Mesothelial cell of epicardium (in vitro differentiated cells): Measurements from ENCODE around the gene CAMKMT. TPM values are rescaled to one million over a fixed set of nuclear protein-coding genes. Genes with fewer than 3 reads are reported as not detected.

ENCODE experiments used
- DNase-seq, 2 experiments: peaks; one replicate each; pipeline ENCODE4 v3.0.0; 2021; ENCODE audit warnings: low spot score in 2 of 2; ENCODE audit not compliant: unreplicated experiment in 2 of 2
- H3K27ac Mint-ChIP-seq: 2 replicates; pipeline ENCODE4 v1.8.0; 2021; ENCODE audit warnings: mixed read lengths
- H3K27me3 Mint-ChIP-seq: 2 replicates; pipeline ENCODE4 v1.8.0; 2021; ENCODE audit warnings: low read depth, mixed read lengths
- H3K36me3 Mint-ChIP-seq: 2 replicates; pipeline ENCODE4 v1.8.0; 2021; ENCODE audit warnings: mixed read lengths
- H3K4me1 Mint-ChIP-seq: 2 replicates; pipeline ENCODE4 v1.8.0; 2021; ENCODE audit warnings: mixed read lengths
- H3K4me3 Mint-ChIP-seq: 2 replicates; pipeline ENCODE4 v1.8.0; 2021; ENCODE audit warnings: mild to moderate bottlenecking, moderate library complexity, mixed read lengths
- H3K9me3 Mint-ChIP-seq: 2 replicates; pipeline ENCODE4 v1.8.0; 2021; ENCODE audit warnings: mixed read lengths
- total RNA-seq: library from RNA; stranded (reverse); gene quantifications from 3 replicates; pipeline ENCODE4 v1.2.1, GENCODE V29; 2021
- TF ChIP-seq, protein P1 (sequence below): fragments of 200-600 bp; sonication (generic); IDR thresholded peaks from one replicate; pipeline ENCODE4 v1.5.0; 2021; ENCODE audit warnings: antibody characterized with exemption; ENCODE audit not compliant: unreplicated experiment

Gene CAMKMT
- total RNA-seq, 1 donor from 2014 or later, result 8.3 TPM

DNA sequence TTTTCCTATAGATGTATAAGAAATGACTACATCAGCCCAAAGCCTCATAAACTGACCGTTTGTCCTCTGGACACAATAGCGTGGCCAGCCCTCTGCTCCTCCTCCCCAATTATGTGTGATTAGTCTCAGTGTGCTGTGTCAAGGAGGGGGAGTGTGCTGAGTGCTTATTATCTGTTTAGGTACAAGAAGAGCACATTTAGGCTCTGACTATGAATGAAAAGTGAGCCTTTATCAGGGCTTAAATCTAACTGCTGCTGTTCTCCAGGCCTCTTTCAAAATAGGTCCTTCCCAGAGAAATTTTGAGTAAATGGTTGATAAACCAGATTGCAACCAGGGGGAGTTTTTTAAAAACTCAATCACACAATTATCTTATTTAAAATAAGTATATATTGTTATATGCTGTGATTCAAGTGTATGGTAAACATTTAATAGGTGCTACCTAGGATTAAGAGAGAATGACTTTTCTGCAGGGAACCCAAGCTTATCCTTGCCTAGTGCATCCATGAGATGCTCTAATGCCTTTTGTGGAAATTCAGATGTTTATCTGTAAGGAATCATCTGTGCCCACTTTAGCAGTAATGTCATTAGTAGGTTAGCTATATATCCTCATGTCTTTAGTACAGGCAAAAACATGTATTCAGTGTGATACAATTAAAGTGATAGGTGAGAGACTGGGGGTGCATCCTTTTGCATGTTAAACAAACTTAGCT is 411.1 kb downstream of the CAMKMT start:
- Mint-ChIP-seq H3K27ac (no peak overlapping the region), H3K36me3 (no peaks in the 10 kb centered on the region), H3K4me3 (no peak overlapping the region), H3K9me3 (no peaks in the 10 kb centered on the region), H3K27me3 (peaks cover 84% of the 10 kb centered on the region), H3K4me1 (peaks cover 12% of the 10 kb centered on the region)
- DNase-seq, result no peak
- TF ChIP-seq, protein P1, sequence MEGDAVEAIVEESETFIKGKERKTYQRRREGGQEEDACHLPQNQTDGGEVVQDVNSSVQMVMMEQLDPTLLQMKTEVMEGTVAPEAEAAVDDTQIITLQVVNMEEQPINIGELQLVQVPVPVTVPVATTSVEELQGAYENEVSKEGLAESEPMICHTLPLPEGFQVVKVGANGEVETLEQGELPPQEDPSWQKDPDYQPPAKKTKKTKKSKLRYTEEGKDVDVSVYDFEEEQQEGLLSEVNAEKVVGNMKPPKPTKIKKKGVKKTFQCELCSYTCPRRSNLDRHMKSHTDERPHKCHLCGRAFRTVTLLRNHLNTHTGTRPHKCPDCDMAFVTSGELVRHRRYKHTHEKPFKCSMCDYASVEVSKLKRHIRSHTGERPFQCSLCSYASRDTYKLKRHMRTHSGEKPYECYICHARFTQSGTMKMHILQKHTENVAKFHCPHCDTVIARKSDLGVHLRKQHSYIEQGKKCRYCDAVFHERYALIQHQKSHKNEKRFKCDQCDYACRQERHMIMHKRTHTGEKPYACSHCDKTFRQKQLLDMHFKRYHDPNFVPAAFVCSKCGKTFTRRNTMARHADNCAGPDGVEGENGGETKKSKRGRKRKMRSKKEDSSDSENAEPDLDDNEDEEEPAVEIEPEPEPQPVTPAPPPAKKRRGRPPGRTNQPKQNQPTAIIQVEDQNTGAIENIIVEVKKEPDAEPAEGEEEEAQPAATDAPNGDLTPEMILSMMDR, result no peak

DNA sequence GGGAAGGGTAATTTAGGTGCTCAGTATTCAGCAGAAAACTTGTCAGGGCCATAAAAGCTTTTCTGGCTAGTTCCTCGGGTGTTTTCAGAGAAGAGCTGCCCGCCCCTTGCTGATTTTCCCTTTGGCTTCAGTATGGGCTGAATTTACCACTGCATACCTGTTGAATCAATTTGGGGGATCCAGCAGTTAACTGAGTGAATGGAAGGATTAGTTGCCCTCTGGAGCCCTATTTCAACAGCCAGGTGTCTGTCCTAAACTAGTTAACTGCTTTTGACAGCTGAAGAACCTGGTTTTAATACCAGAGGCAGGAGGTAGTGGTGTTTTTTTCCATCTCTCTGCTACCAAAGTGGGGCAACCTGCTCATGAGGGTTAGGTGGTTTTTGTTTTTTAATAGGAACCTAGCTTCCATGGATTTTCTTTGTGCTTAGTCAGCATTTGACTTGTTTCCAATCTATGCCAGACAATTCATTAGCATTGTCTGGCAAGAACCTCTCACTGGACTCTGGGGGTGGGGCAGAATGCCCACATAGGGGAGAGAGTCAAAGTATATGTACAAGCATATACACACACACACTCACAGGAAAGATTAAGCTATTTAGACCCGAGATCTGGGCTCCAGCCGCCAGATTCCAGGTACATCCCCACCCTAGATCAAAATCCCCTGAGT is 413.2 kb downstream of the CAMKMT start:
- H3K4me1 Mint-ChIP-seq, result peaks cover 19% of the 10 kb centered on the region
- no peak overlapping the region for H3K27ac Mint-ChIP-seq
- no peak for DNase-seq
- peaks cover 85% of the 10 kb centered on the region for H3K27me3 Mint-ChIP-seq
- H3K9me3 Mint-ChIP-seq, result no peaks in the 10 kb centered on the region
- no peak overlapping the region for H3K4me3 Mint-ChIP-seq
- TF ChIP-seq, protein P1, result no peak
- H3K36me3 Mint-ChIP-seq, result no peaks in the 10 kb centered on the region

DNA sequence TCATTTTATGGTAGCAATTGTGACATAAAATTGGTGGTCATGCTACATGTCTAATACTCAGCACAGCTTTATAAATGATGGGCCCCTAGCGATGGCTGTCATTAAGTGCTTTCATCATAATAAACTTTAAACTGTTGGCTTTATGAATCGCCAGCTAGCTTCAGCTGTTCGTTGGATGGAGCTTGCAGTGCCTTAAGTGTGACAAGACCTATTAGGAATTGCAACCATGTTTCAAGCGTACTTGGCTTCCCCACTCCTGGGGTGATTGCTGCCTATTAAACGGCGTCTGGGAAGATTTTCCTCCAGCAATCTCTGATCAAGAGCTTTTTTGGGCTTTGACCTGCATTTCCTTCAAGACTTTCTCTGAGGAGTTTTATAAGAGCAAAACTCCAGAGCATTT is 415.3 kb downstream of the CAMKMT start:
- peaks cover 19% of the 10 kb centered on the region for H3K4me1 Mint-ChIP-seq
- H3K36me3 Mint-ChIP-seq, result no peaks in the 10 kb centered on the region
- DNase-seq, result no peak
- peaks cover 84% of the 10 kb centered on the region for H3K27me3 Mint-ChIP-seq
- TF ChIP-seq, protein P1, result no peak
- peaks cover 11% of the 10 kb centered on the region for H3K9me3 Mint-ChIP-seq
- no peak overlapping the region for H3K4me3 Mint-ChIP-seq
- no peak overlapping the region for H3K27ac Mint-ChIP-seq

DNA sequence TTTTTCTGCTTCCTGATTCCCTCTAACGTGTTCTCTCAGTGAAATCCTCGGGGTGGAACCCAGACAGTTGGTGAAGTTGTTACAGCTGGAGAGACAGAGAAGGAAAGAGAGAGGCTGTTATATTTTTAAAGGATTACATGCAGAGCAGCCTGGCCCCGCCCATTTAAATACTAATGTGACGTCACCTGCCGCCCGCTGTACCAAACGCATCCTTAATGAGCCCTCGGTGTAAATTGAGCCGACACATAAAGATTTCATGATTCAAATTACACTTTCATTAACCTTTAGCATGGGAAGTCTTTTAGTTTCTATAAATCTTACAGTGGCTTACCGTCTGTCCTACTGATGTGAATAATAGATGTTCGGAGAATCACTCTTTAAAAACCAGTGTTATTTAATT is 415.8 kb downstream of the CAMKMT start:
- H3K27ac Mint-ChIP-seq, result no peak overlapping the region
- peaks cover 80% of the 10 kb centered on the region for H3K27me3 Mint-ChIP-seq

DNA sequence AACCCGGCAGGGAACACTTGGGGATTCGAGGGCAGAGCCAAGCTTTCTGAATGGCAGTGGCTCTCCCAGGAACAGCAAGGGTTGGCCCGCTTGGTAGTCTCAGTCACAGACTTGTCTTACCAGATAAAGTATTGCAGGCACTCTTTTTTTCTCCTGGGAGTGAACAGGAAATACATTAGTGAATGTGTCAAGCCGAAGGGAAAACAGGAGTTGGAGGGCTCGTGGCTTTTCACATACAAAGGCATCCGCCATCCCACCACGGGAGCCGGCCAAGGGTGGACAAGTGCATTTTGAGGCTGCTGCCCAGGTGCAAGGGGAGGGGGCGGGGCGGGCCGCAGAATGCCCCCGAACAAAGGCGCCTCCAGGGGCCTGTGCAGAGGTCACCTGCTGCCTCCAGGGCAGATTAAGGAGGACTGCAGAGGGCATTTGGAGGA is 416.5 kb downstream of the CAMKMT start:
- Mint-ChIP-seq H3K36me3 (no peaks in the 10 kb centered on the region), H3K4me1 (peaks cover 19% of the 10 kb centered on the region), H3K4me3 (peak overlapping the region; percentile 0), H3K27me3 (peaks cover 79% of the 10 kb centered on the region), H3K9me3 (peaks cover 17% of the 10 kb centered on the region), H3K27ac (no peak overlapping the region)
- TF ChIP-seq, protein P1, result no peak
- no peak for DNase-seq

More for the DNA sequence above, 415.8 kb downstream of the CAMKMT start:
- Mint-ChIP-seq H3K36me3 (no peaks in the 10 kb centered on the region), H3K4me1 (peaks cover 19% of the 10 kb centered on the region), H3K4me3 (no peak overlapping the region), H3K9me3 (peaks cover 13% of the 10 kb centered on the region)
- DNase-seq, result no peak
- TF ChIP-seq, protein P1, result no peak
